IMR-90 (cell line): Measurements from ENCODE around the gene COL6A6. TPM values are rescaled to one million over a fixed set of nuclear protein-coding genes. Genes with fewer than 3 reads are reported as not detected.

Source experiments
- ATAC-seq: fragments of 200-7000 bp; cut with Tn5 transposase; 2 replicates; pipeline ENCODE4 v1.9.1; 2020; ENCODE audit warnings: low read depth, mild to moderate bottlenecking, moderate library complexity
- BruUV-seq: library from RNA; stranded (reverse); fragments of 400-500 nt; replicated peaks from 2 replicates; lab custom pipeline; 2021; lab: Mats Ljungman, UMichigan
- CTCF ChIA-PET: fragments of 300-600 bp; formaldehyde crosslinking; extraction: SDS; loops from one replicate; lab custom pipeline; 2021; ENCODE audit warnings: antibody characterized with exemption; lab: Yijun Ruan, JAX
- POLR2A ChIA-PET: fragments of 300-600 bp; sonication (Branson Sonifier 250); formaldehyde crosslinking; loops from one replicate; lab custom pipeline; 2022; ENCODE audit warnings: antibody characterized with exemption; ENCODE audit not compliant: unreplicated experiment; lab: Charles Lee
- DNase-seq: peaks from one replicate; pipeline ENCODE4 v3.0.0; 2013
- H2AFZ ChIP-seq: replicated peaks from 2 replicates; pipeline ENCODE3; 2013; ENCODE audit warnings: low read length, mild to moderate bottlenecking; ENCODE audit not compliant: poor library complexity
- H2AK5ac ChIP-seq: 2 replicates; pipeline ENCODE4 v1.6.1; 2013; ENCODE audit warnings: low read depth, low read length, inconsistent platforms
- H2AK9ac ChIP-seq: replicated peaks from 2 replicates; pipeline ENCODE3; 2013; ENCODE audit warnings: mild to moderate bottlenecking, low read depth, low read length, moderate library complexity; ENCODE audit not compliant: poor library complexity
- H2BK120ac ChIP-seq: 2 replicates; pipeline ENCODE4 v1.6.1; 2013; ENCODE audit warnings: low read depth, low read length, inconsistent platforms
- H2BK15ac ChIP-seq: 3 replicates; pipeline ENCODE4 v1.6.1; 2013; ENCODE audit warnings: low read depth, low read length, inconsistent platforms
- H2BK20ac ChIP-seq: 2 replicates; pipeline ENCODE4 v1.6.1; 2013; ENCODE audit warnings: low read depth, mild to moderate bottlenecking, inconsistent platforms, low read length, moderate library complexity
- H2BK5ac ChIP-seq: 2 replicates; pipeline ENCODE4 v1.6.1; 2013; ENCODE audit warnings: mild to moderate bottlenecking, low read depth, low read length, inconsistent platforms; ENCODE audit not compliant: poor library complexity, severe bottlenecking
- H3K14ac ChIP-seq: replicated peaks from 2 replicates; pipeline ENCODE4 v1.6.1; 2013; ENCODE audit warnings: low read depth, low read length, inconsistent platforms
- H3K18ac ChIP-seq: 2 replicates; pipeline ENCODE4 v1.6.1; 2013; ENCODE audit warnings: low read depth, low read length, control low read depth
- H3K23ac ChIP-seq: 2 replicates; pipeline ENCODE4 v1.6.1; 2013; ENCODE audit warnings: low read depth, low read length, inconsistent platforms
- H3K27ac ChIP-seq: 2 replicates; pipeline ENCODE4 v1.5.1; 2013; ENCODE audit warnings: mild to moderate bottlenecking, control low read depth, low read length; ENCODE audit not compliant: insufficient read depth
- H3K27me3 ChIP-seq: 2 replicates; pipeline ENCODE4 v1.6.1; 2013; ENCODE audit warnings: low read length; ENCODE audit not compliant: control insufficient read depth, insufficient read depth
- H3K36me3 ChIP-seq: 2 replicates; pipeline ENCODE4 v1.6.1; 2013; ENCODE audit warnings: low read length, mixed read lengths; ENCODE audit not compliant: control insufficient read depth, insufficient read depth
- H3K4ac ChIP-seq: 2 replicates; pipeline ENCODE4 v1.6.1; 2013; ENCODE audit warnings: low read depth, low read length, inconsistent platforms
- H3K4me1 ChIP-seq: 2 replicates; pipeline ENCODE4 v1.6.1; 2013; ENCODE audit warnings: low read length, mixed read lengths; ENCODE audit not compliant: control insufficient read depth, insufficient read depth
- H3K4me2 ChIP-seq: 2 replicates; pipeline ENCODE4 v1.6.1; 2013; ENCODE audit warnings: low read depth, mild to moderate bottlenecking, control low read depth, low read length, moderate library complexity
- H3K4me3 ChIP-seq: 2 replicates; pipeline ENCODE4 v1.5.1; 2013; ENCODE audit warnings: low read depth, mild to moderate bottlenecking, control low read depth, low read length, moderate library complexity; ENCODE audit not compliant: insufficient read depth
- H3K56ac ChIP-seq: 2 replicates; pipeline ENCODE4 v1.6.1; 2013; ENCODE audit warnings: low read length, inconsistent platforms; ENCODE audit not compliant: insufficient read depth; ENCODE audit errors: extremely low read depth
- H3K79me1 ChIP-seq, 2 experiments: 2 replicates each; pipeline ENCODE4 v1.6.1; 2013; ENCODE audit warnings: low read length in 2 of 2, inconsistent platforms in 1 of 2, low read depth in 1 of 2
- H3K9ac ChIP-seq: 2 replicates; pipeline ENCODE4 v1.6.1; 2013; ENCODE audit warnings: low read depth, low read length, control low read depth
- H3K9me1 ChIP-seq: 2 replicates; pipeline ENCODE4 v1.6.1; 2013; ENCODE audit warnings: low read length, inconsistent platforms; ENCODE audit not compliant: insufficient read depth
- H3K9me3 ChIP-seq: 2 replicates; pipeline ENCODE4 v1.6.1; 2013; ENCODE audit warnings: low read length; ENCODE audit not compliant: control insufficient read depth, insufficient read depth
- H4K20me1 ChIP-seq: 2 replicates; pipeline ENCODE4 v1.6.1; 2013; ENCODE audit warnings: low read length, inconsistent platforms; ENCODE audit not compliant: insufficient read depth
- H4K5ac ChIP-seq: 2 replicates; pipeline ENCODE4 v1.6.1; 2013; ENCODE audit warnings: mild to moderate bottlenecking, low read depth, low read length, control low read depth
- H4K8ac ChIP-seq, 2 experiments: 2 replicates each; pipeline ENCODE4 v1.6.1; 2013; ENCODE audit warnings: low read depth in 2 of 2, low read length in 2 of 2, control low read depth in 1 of 2, inconsistent platforms in 1 of 2
- H4K91ac ChIP-seq: 2 replicates; pipeline ENCODE4 v1.6.1; 2013; ENCODE audit warnings: low read depth, low read length, inconsistent platforms; ENCODE audit not compliant: insufficient read depth
- BHLHE40 ChIP-seq: fragments of 150-350 bp; IDR thresholded peaks from 2 replicates; pipeline ENCODE4 v1.6.1; 2016; ENCODE audit warnings: mild to moderate bottlenecking, low read depth, low read length
- CEBPB ChIP-seq: IDR thresholded peaks from 2 replicates; pipeline ENCODE4 v1.6.1; 2012; ENCODE audit warnings: low read depth, low read length, improper control_type of control experiment
- CHD1 ChIP-seq: IDR thresholded peaks from 2 replicates; pipeline ENCODE4 v1.6.1; 2012; ENCODE audit warnings: low read depth, low read length, improper control_type of control experiment
- CTCF ChIP-seq: conservative IDR thresholded peaks from 2 replicates; pipeline ENCODE4 v1.5.1; 2012; ENCODE audit warnings: mild to moderate bottlenecking, low read depth, low read length, improper control_type of control experiment
- ELK1 ChIP-seq: fragments of 150-350 bp; IDR thresholded peaks from 2 replicates; pipeline ENCODE4 v1.6.1; 2016; ENCODE audit warnings: low read depth, mild to moderate bottlenecking, low read length, moderate library complexity, borderline replicate concordance
- FOS ChIP-seq: fragments of 150-350 bp; IDR thresholded peaks from 2 replicates; pipeline ENCODE4 v1.6.1; 2016; ENCODE audit warnings: low read depth, low read length
- MAFK ChIP-seq: IDR thresholded peaks from 2 replicates; pipeline ENCODE4 v1.6.1; 2012; ENCODE audit warnings: low read depth, low read length, improper control_type of control experiment
- MAZ ChIP-seq: IDR thresholded peaks from 2 replicates; pipeline ENCODE4 v1.6.1; 2012; ENCODE audit warnings: low read depth, mild to moderate bottlenecking, low read length, improper control_type of control experiment, moderate library complexity, borderline replicate concordance
- MXI1 ChIP-seq: IDR thresholded peaks from 2 replicates; pipeline ENCODE4 v1.6.1; 2012; ENCODE audit warnings: low read depth, mild to moderate bottlenecking, low read length, moderate library complexity, borderline replicate concordance
- NFE2L2 ChIP-seq: fragments of 150-350 bp; IDR thresholded peaks from 2 replicates; pipeline ENCODE4 v1.6.1; 2016; ENCODE audit warnings: low read depth, mild to moderate bottlenecking, low read length
- RAD21 ChIP-seq: IDR thresholded peaks from 2 replicates; pipeline ENCODE4 v1.6.1; 2012; ENCODE audit warnings: low read length, improper control_type of control experiment
- RCOR1 ChIP-seq: IDR thresholded peaks from 2 replicates; pipeline ENCODE4 v1.6.1; 2012; ENCODE audit warnings: mild to moderate bottlenecking, low read length, improper control_type of control experiment; ENCODE audit not compliant: insufficient replicate concordance
- RFX5 ChIP-seq: IDR thresholded peaks from 2 replicates; pipeline ENCODE4 v1.8.0; 2012; ENCODE audit warnings: low read depth, mild to moderate bottlenecking, low read length, moderate library complexity
- SMC3 ChIP-seq: fragments of 150-350 bp; IDR thresholded peaks from 2 replicates; pipeline ENCODE4 v1.6.1; 2016; ENCODE audit warnings: low read depth, mild to moderate bottlenecking, antibody characterized with exemption, low read length, moderate library complexity
- USF2 ChIP-seq: fragments of 150-350 bp; IDR thresholded peaks from 2 replicates; pipeline ENCODE4 v1.6.1; 2017; ENCODE audit warnings: mild to moderate bottlenecking, antibody characterized with exemption, low read length, low read depth
- WGBS, 2 experiments: methylation state at CpG; one replicate each; pipeline versions ENCODE4 v1.1.5 to v1.1.7; 2013; ENCODE audit warnings: missing lambda C conversion rate in 2 of 2; ENCODE audit not compliant: insufficient read length in 1 of 2; ENCODE audit errors: extremely low coverage in 2 of 2; 5-methylcytosine and 5-hydroxymethylcytosine counted together
- dilution Hi-C: fragments of 300-500 bp; cut with HindIII; formaldehyde crosslinking; loops from one replicate; pipeline ENCODE4 v1.14.3; 2018; ENCODE audit warnings: low sequenced_read_pairs; ENCODE audit not compliant: unreplicated experiment
- in situ Hi-C: fragments of 300-500 bp; cut with MboI; formaldehyde crosslinking; loops from 3 replicates; pipeline ENCODE4 v1.14.3; 2019; ENCODE audit warnings: low sequenced_read_pairs, inconsistent platforms, mixed read lengths
- intact Hi-C: fragments of 100-400 bp; cut with micrococcal nuclease; formaldehyde crosslinking; loops from 2 replicates; pipeline ENCODE4 v1.10.0; 2022
- polyA plus RNA-seq, 3 experiments: library from polyadenylated mRNA; depleted of rRNA; stranded (reverse); fragments of >200 nt; gene quantifications; 2 replicates each; pipeline ENCODE4 v1.2.3, GENCODE V29; 2012; ENCODE audit warnings: low replicate concordance in 1 of 3
- total RNA-seq: library from RNA; depleted of rRNA; stranded (reverse); fragments of >200 nt; gene quantifications from 2 replicates; pipeline ENCODE4 v1.2.3, GENCODE V29; 2012

COL6A6 gene
- total and polyA plus RNA-seq, 2 of the 4 experiments (the other 2 are of a cell fraction) = not detected

GRCh38 chr3:130488769-130489450, 28.1 kb upstream of the COL6A6 start:
- no peak overlapping the region for H2AK9ac ChIP-seq
- no peak for TF ChIP-seq FOS
- no peak for TF ChIP-seq RFX5
- no peak for TF ChIP-seq CEBPB
- TF ChIP-seq MXI1 = no peak
- TF ChIP-seq ELK1 = no peak
- no peak for TF ChIP-seq USF2
- TF ChIP-seq NFE2L2 = no peak
- TF ChIP-seq MAFK = no peak
- TF ChIP-seq RAD21 = no peak
- no peak for TF ChIP-seq CTCF
- no peak for TF ChIP-seq BHLHE40
- no peak for TF ChIP-seq SMC3
- no peak for TF ChIP-seq CHD1
- no peak for TF ChIP-seq RCOR1
- no peak for TF ChIP-seq MAZ
- in situ Hi-C loops (no loop called here), intact Hi-C loops (loop anchor here (10.0 kb wide), 1 partner anchor 256 kb away; the partner anchor contains the start of gene PIK3R4), dilution Hi-C loops (no loop called here)
- no peak for ATAC-seq
- no peak overlapping the region for H2AFZ ChIP-seq
- no peak overlapping the region for H4K8ac ChIP-seq
- no peaks in the 10 kb centered on the region for H3K79me1 ChIP-seq
- H3K23ac ChIP-seq = no peak overlapping the region
- H2AK5ac ChIP-seq = no peak overlapping the region
- no peak overlapping the region for H3K4me2 ChIP-seq
- H3K18ac ChIP-seq = no peak overlapping the region
- no peak overlapping the region for H3K4ac ChIP-seq
- BruUV-seq = no TSS peak
- H3K9me3 ChIP-seq = no peaks in the 10 kb centered on the region
- no peak overlapping the region for H2BK5ac ChIP-seq
- no peaks in the 10 kb centered on the region for H3K27me3 ChIP-seq
- no peak overlapping the region for H4K5ac ChIP-seq
- H4K20me1 ChIP-seq = no peaks in the 10 kb centered on the region
- CTCF ChIA-PET = interaction anchor here (0.6 kb wide), 1 partner anchor 11 kb away, joined by 3 read pairs; no protein-coding TSS in a partner anchor
- POLR2A ChIA-PET = no interaction called here
- no peak overlapping the region for H4K91ac ChIP-seq
- H3K27ac ChIP-seq = no peak overlapping the region
- H3K56ac ChIP-seq = no peak overlapping the region
- no peaks in the 10 kb centered on the region for H3K9me1 ChIP-seq
- no peaks in the 10 kb centered on the region for H3K36me3 ChIP-seq
- WGBS, 2 experiments = no CpG with 5 or more reads among the region's 2 CpGs
- H2BK120ac ChIP-seq = no peak overlapping the region
- no peaks in the 10 kb centered on the region for H3K4me1 ChIP-seq
- no peak for DNase-seq
- no peak overlapping the region for H2BK20ac ChIP-seq
- H3K14ac ChIP-seq = no peak overlapping the region
- no peak overlapping the region for H3K9ac ChIP-seq
- H2BK15ac ChIP-seq = no peak overlapping the region
- H3K4me3 ChIP-seq = no peak overlapping the region
